GM23338 (cell line): ENCODE results near the gene GRM8. TPM values are rescaled to one million over a fixed set of nuclear protein-coding genes. Genes with fewer than 3 reads are reported as not detected.

ENCODE experiments used
- ATAC-seq: fragments of 200-7000 bp; cut with Tn5 transposase; 3 replicates; pipeline ENCODE4 v1.9.1; 2020
- DNase-seq: peaks from one replicate; pipeline ENCODE4 v3.0.0-alpha.2; 2015; ENCODE audit warnings: low spot score
- H2AFZ ChIP-seq: fragments of 200-600 bp; sonication (generic); 2 replicates; pipeline ENCODE4 v1.8.0; 2016; ENCODE audit warnings: antibody characterized with exemption, mild to moderate bottlenecking, moderate library complexity
- H3F3A ChIP-seq: fragments of 200-600 bp; sonication (generic); replicated peaks from 2 replicates; pipeline ENCODE4 v1.8.0; 2017; ENCODE audit warnings: antibody characterized with exemption, mixed run types, low read depth
- H3K27ac ChIP-seq: fragments of 200-600 bp; sonication (generic); 2 replicates; pipeline ENCODE4 v1.6.1; 2016; ENCODE audit warnings: low read depth
- H3K27me3 ChIP-seq: fragments of 200-600 bp; sonication (generic); 2 replicates; pipeline ENCODE4 v1.8.0; 2016; ENCODE audit warnings: mild to moderate bottlenecking, mixed run types, moderate library complexity; ENCODE audit not compliant: insufficient read depth
- H3K36me3 ChIP-seq: fragments of 200-600 bp; sonication (generic); 2 replicates; pipeline ENCODE4 v1.8.0; 2016; ENCODE audit warnings: mild to moderate bottlenecking; ENCODE audit not compliant: insufficient read depth
- H3K4me1 ChIP-seq: fragments of 200-600 bp; sonication (generic); 2 replicates; pipeline ENCODE4 v1.8.0; 2016; ENCODE audit warnings: mild to moderate bottlenecking, moderate library complexity; ENCODE audit not compliant: insufficient read depth
- H3K4me2 ChIP-seq: fragments of 200-600 bp; sonication (generic); 2 replicates; pipeline ENCODE4 v1.7.1; 2017; ENCODE audit warnings: mixed run types
- H3K4me3 ChIP-seq: fragments of 200-600 bp; sonication (generic); 2 replicates; pipeline ENCODE4 v1.6.1; 2016; ENCODE audit warnings: mixed run types
- H3K79me2 ChIP-seq: fragments of 200-600 bp; sonication (generic); replicated peaks from 2 replicates; pipeline ENCODE4 v1.8.0; 2017; ENCODE audit warnings: mild to moderate bottlenecking; ENCODE audit not compliant: insufficient read depth
- H3K9me2 ChIP-seq: fragments of 200-600 bp; sonication (generic); 2 replicates; pipeline ENCODE4 v1.8.0; 2017; ENCODE audit not compliant: insufficient read depth
- H4K20me1 ChIP-seq: fragments of 200-600 bp; sonication (generic); replicated peaks from 2 replicates; pipeline ENCODE4 v1.8.0; 2017; ENCODE audit warnings: mild to moderate bottlenecking; ENCODE audit not compliant: insufficient read depth
- H3K27ac Mint-ChIP-seq: 2 replicates; pipeline ENCODE4 v1.8.0; 2020; ENCODE audit warnings: inconsistent platforms, mild to moderate bottlenecking, moderate library complexity, mixed read lengths
- H3K27me3 Mint-ChIP-seq: 3 replicates; pipeline ENCODE4 v1.8.0; 2022; ENCODE audit warnings: low read depth, mild to moderate bottlenecking, moderate library complexity, mixed read lengths, inconsistent platforms; ENCODE audit not compliant: insufficient read depth, poor library complexity
- H3K36me3 Mint-ChIP-seq: 3 replicates; pipeline ENCODE4 v1.8.0; 2021; ENCODE audit warnings: low read depth, mild to moderate bottlenecking, inconsistent platforms, moderate library complexity, mixed read lengths
- H3K4me1 Mint-ChIP-seq: 3 replicates; pipeline ENCODE4 v1.8.0; 2020; ENCODE audit warnings: mild to moderate bottlenecking, inconsistent platforms, mixed read lengths
- H3K4me3 Mint-ChIP-seq: 3 replicates; pipeline ENCODE4 v1.8.0; 2021; ENCODE audit warnings: moderate library complexity, mild to moderate bottlenecking, inconsistent platforms, mixed read lengths
- H3K9me3 Mint-ChIP-seq: 3 replicates; pipeline ENCODE4 v1.8.0; 2020; ENCODE audit warnings: moderate library complexity, mild to moderate bottlenecking, inconsistent platforms, mixed read lengths
- EZH2 ChIP-seq: fragments of 200-600 bp; sonication (generic); IDR thresholded peaks from one replicate; pipeline ENCODE4 v1.8.0; 2017; ENCODE audit warnings: antibody characterized with exemption, mild to moderate bottlenecking, low read depth; ENCODE audit not compliant: unreplicated experiment
- polyA plus RNA-seq: library from polyadenylated mRNA; unstranded; fragments of >200 nt; fragmentation: Nextera tagmentation; extraction: Ambion mirVana; gene quantifications from 2 replicates; pipeline ENCODE4 v1.2.1, GENCODE V29; 2016
- total RNA-seq: library from RNA; depleted of rRNA; stranded (reverse); fragments of >200 nt; shearing (Covaris generic); gene quantifications from 2 replicates; pipeline ENCODE4 v1.2.3, GENCODE V29; 2014
- TF ChIP-seq, protein P1 (sequence below): fragments of 250-450 bp; sonication (Bioruptor Pico); IDR thresholded peaks from 2 replicates; pipeline ENCODE4 v1.5.0; 2020; ENCODE audit warnings: mild to moderate bottlenecking, moderate library complexity

Gene GRM8
- total and polyA plus RNA-seq, 2 experiments from 2014 or later = 1.9 to 6.6 TPM

DNA sequence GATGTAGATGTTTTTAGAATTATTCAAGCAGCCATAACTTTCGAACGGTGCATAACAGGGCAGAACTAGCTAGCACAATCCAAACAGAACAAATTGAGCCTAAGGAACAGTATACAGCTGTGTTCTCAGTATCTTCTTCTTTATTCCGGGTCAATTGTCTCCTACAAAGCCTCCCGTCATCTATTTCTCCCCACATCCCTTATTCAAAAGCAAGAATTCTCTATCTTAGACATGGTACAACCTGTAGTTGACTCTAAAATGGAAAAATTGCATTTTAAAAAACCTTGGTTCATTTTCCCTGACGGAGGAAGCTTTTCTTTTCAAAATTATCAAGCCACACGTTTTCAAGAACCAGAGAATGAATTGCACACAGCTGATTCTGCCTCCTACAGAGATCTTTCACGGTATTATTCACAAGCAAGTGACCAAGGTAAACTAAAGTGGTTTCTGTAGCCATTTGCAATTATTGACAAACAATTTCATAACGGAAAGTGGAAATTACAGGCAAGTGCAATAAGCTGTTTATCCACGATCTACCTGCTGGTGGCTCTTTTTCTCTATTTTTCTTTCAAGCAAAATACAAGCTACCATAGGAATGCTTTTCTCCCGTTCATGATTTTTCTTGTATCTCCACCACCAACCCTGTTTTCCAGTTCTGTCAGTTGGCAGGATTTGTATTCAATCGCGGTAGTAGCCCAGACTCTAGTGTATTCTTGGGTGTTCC, 2.3 kb downstream of the GRM8 start:
- no peak for ATAC-seq
- peak overlapping the region; percentile 68 for H3K4me3 Mint-ChIP-seq
- peaks cover 71% of the 10 kb centered on the region for H3K27me3 ChIP-seq

More for the DNA sequence above, 2.3 kb downstream of the GRM8 start:
- Histone ChIP-seq H3K4me1 (peaks cover 18% of the 10 kb centered on the region), H3K27ac (no peak overlapping the region), H3K4me2 (peak overlapping the region; percentile 98), H3F3A (0 out of 2 replicates have a peak, but pooled peaks cover 4% of the 10 kb centered on the region), H2AFZ (no peak overlapping the region), H4K20me1 (peaks cover 3% of the 10 kb centered on the region), H3K79me2 (no peaks in the 10 kb centered on the region), H3K9me2 (no peaks in the 10 kb centered on the region), H3K4me3 (peak overlapping the region; percentile 95), H3K36me3 (no peaks in the 10 kb centered on the region)
- Mint-ChIP-seq H3K36me3 (no peaks in the 10 kb centered on the region; the same call in 2 of the 3 replicates), H3K9me3 (no peaks in the 10 kb centered on the region), H3K27ac (no peak overlapping the region), H3K4me1 (peaks cover 6% of the 10 kb centered on the region; the same call in 2 of the 3 replicates), H3K27me3 (peaks cover 45% of the 10 kb centered on the region)
- DNase-seq = no peak
- TF ChIP-seq EZH2 = peak; percentile 62
- TF ChIP-seq, protein P1, sequence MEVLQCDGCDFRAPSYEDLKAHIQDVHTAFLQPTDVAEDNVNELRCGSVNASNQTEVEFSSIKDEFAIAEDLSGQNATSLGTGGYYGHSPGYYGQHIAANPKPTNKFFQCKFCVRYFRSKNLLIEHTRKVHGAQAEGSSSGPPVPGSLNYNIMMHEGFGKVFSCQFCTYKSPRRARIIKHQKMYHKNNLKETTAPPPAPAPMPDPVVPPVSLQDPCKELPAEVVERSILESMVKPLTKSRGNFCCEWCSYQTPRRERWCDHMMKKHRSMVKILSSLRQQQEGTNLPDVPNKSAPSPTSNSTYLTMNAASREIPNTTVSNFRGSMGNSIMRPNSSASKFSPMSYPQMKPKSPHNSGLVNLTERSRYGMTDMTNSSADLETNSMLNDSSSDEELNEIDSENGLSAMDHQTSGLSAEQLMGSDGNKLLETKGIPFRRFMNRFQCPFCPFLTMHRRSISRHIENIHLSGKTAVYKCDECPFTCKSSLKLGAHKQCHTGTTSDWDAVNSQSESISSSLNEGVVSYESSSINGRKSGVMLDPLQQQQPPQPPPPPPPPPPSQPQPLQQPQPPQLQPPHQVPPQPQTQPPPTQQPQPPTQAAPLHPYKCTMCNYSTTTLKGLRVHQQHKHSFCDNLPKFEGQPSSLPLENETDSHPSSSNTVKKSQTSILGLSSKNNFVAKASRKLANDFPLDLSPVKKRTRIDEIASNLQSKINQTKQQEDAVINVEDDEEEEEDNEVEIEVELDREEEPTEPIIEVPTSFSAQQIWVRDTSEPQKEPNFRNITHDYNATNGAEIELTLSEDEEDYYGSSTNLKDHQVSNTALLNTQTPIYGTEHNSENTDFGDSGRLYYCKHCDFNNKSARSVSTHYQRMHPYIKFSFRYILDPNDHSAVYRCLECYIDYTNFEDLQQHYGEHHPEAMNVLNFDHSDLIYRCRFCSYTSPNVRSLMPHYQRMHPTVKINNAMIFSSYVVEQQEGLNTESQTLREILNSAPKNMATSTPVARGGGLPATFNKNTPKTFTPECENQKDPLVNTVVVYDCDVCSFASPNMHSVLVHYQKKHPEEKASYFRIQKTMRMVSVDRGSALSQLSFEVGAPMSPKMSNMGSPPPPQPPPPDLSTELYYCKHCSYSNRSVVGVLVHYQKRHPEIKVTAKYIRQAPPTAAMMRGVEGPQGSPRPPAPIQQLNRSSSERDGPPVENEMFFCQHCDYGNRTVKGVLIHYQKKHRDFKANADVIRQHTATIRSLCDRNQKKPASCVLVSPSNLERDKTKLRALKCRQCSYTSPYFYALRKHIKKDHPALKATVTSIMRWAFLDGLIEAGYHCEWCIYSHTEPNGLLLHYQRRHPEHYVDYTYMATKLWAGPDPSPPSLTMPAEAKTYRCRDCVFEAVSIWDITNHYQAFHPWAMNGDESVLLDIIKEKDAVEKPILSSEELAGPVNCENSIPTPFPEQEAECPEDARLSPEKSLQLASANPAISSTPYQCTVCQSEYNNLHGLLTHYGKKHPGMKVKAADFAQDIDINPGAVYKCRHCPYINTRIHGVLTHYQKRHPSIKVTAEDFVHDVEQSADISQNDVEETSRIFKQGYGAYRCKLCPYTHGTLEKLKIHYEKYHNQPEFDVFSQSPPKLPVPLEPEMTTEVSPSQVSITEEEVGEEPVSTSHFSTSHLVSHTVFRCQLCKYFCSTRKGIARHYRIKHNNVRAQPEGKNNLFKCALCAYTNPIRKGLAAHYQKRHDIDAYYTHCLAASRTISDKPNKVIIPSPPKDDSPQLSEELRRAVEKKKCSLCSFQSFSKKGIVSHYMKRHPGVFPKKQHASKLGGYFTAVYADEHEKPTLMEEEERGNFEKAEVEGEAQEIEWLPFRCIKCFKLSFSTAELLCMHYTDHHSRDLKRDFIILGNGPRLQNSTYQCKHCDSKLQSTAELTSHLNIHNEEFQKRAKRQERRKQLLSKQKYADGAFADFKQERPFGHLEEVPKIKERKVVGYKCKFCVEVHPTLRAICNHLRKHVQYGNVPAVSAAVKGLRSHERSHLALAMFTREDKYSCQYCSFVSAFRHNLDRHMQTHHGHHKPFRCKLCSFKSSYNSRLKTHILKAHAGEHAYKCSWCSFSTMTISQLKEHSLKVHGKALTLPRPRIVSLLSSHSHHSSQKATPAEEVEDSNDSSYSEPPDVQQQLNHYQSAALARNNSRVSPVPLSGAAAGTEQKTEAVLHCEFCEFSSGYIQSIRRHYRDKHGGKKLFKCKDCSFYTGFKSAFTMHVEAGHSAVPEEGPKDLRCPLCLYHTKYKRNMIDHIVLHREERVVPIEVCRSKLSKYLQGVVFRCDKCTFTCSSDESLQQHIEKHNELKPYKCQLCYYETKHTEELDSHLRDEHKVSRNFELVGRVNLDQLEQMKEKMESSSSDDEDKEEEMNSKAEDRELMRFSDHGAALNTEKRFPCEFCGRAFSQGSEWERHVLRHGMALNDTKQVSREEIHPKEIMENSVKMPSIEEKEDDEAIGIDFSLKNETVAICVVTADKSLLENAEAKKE (CRISPR knock-in tag) = no peak
